Thoracic aorta endothelial cell (primary cell): ENCODE results near the gene DMAP1. TPM values are rescaled to one million over a fixed set of nuclear protein-coding genes. Genes with fewer than 3 reads are reported as not detected.

Experiments used
- small RNA-seq: library from RNA; depleted of rRNA; stranded (forward); fragments of <200 nt; gene quantifications from one replicate; pipeline ENCODE3, GENCODE V24; 2012
- total RNA-seq: library from RNA; depleted of rRNA; stranded (reverse); fragments of >200 nt; gene quantifications from 2 replicates; pipeline ENCODE4 v1.2.3, GENCODE V29; 2012

The DMAP1 gene
- 18.8 and 21.2 TPM in 2 replicates for total RNA-seq

DNA sequence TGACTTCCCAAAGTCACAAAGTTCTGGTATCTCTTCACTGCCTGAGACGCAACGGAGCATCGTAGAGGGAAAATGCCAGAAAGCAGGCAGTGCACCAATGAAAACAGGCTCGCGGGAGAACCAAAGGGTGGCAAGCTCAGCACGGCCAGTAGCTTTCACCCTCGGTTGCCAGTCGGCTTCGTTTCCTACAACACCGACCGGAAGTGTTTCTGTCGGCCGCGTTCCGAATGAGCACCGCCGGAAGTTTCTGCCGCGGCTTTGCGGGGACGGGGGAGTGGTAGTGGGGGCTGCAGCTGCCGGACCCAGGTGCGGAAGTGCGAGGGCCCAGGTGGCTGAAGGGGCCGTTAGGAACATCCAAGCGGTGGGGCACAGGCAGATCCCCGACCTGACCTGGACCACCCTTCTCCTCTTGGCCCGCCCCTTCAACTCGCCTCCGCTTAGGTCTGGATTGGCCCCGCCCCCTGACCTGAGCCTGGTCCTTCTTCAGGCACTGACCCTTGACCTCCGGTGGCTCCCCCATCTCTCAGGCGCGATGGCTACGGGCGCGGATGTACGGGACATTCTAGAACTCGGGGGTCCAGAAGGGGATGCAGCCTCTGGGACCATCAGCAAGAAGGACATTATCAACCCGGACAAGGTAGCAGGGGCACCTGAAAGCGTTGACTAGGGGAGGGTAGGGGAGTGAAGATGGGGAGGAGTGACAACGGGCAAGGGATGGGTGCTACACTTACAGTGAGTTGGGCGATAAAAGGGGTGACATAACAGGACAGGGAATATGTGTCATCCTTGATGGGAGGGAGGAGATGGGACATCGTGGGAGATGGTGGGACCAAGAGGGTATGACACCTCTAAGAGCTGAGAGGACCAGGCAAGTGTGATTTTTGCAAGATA lies at the start of gene DMAP1:
Gene DMAP1, plus strand, starts transcription at position 250 of the 891 bp plus-strand sequence. Its CDS starts 283 bp downstream, at position 533.

Small RNAs within 50 kb of the gene (small RNA-seq; reads per million reads assigned to genes)
- not detected for gene AL035417.1

Other genes starting within 250 kb of the DMAP1 start
- gene DPH2, start 243.5 kb upstream of the DMAP1 start, total RNA-seq = 26.6 and 33.3 TPM in 2 replicates
- gene ATP6V0B, start 238.5 kb upstream of the DMAP1 start, total RNA-seq = 65.3 and 68.6 TPM in 2 replicates
- gene B4GALT2, start 234.3 kb upstream of the DMAP1 start, total RNA-seq = 63.6 and 74.7 TPM in 2 replicates
- 1.9 and 2.4 TPM in 2 replicates for gene CCDC24, start 221.9 kb upstream of the DMAP1 start, total RNA-seq
- gene SLC6A9, start 182.0 kb upstream of the DMAP1 start, total RNA-seq = 0.86 and 0.93 TPM in 2 replicates
- not detected in 2 replicates for gene KLF17, start 94.7 kb upstream of the DMAP1 start, total RNA-seq
- not detected in 2 replicates for gene KLF18, start 71.8 kb upstream of the DMAP1 start, total RNA-seq
- 34.2 and 43.4 TPM in 2 replicates for gene ERI3, start 141.8 kb downstream of the DMAP1 start, total RNA-seq
- 60.8 and 63.6 TPM in 2 replicates for gene RNF220, start 191.8 kb downstream of the DMAP1 start, total RNA-seq